ENCODE results near the gene TCF7L1.
A peak's percentile ranks its signal among the peaks of the same experiment; 100 is the strongest.

TCF7L1 gene

DNA sequence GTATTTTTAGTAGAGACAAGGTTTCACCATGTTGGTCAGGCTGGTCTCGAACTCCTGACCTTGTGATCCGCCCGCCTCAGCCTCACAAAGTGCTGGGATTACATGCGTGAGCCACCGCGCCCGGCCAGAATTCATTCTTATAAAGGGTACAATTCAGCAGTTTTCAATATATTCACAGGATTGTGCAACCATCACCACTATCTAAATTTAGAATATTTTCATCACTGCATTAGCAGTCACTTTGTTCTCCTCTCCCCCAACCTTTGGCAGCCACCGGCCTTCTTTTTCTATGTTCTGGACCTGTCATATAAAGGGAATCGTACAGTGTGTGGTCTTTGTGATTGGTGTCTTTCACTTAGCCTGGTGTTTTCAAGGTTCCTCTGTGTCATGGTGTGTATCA lies 40.7 kb downstream of the TCF7L1 start:
- Histone ChIP-seq H3K36me3 (ENCODE audit: control insufficient read depth, insufficient read depth, low read length) (no peaks in the 10 kb centered on the region), H3K9me3 (ENCODE audit: control insufficient read depth, low read length) (no peaks in the 10 kb centered on the region), H3K27me3 (ENCODE audit: control insufficient read depth, insufficient read depth, low read length, poor library complexity, severe bottlenecking) (no peaks in the 10 kb centered on the region), H3K4me3 (ENCODE audit: insufficient read depth, low read depth, low read length) (no peak overlapping the region), H3K4me1 (ENCODE audit: control insufficient read depth, insufficient read depth, low read length) (peaks cover 31% of the 10 kb centered on the region), H3K27ac (ENCODE audit: insufficient read depth, low read depth, low read length, poor library complexity, severe bottlenecking) (no peak overlapping the region)
- WGBS, 2 experiments = 94 to 97% methylated on average over 9 of the region's 9 CpGs

DNA sequence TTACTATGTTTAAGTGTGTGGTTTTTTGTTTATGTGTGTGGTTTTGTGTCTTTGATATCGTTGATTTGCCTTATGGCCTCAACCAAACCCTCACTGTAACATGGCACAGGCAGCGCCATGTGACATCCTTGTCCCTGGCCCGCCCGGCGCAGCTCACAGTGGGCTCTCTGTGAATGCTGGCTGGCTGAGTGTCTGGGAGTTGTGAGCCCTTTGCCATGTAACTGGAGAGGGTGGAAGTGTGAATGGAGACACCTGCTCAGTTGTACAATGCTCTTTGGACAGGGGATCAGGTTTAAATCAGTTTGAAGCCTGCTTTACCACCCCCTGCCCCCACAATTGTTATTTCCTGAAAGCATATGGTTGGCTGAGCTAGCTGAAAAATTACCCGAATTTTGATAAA lies 41.8 kb downstream of the TCF7L1 start:
- H3K9me3 ChIP-seq (ENCODE audit: control insufficient read depth, low read length) = no peaks in the 10 kb centered on the region
- H3K4me3 ChIP-seq (ENCODE audit: insufficient read depth, low read depth, low read length) = no peak overlapping the region
- no peaks in the 10 kb centered on the region for H3K36me3 ChIP-seq (ENCODE audit: control insufficient read depth, insufficient read depth, low read length)
- peak overlapping the region; percentile 52 for H3K27ac ChIP-seq (ENCODE audit: insufficient read depth, low read depth, low read length, poor library complexity, severe bottlenecking)
- H3K4me1 ChIP-seq (ENCODE audit: control insufficient read depth, insufficient read depth, low read length) = peaks cover 40% of the 10 kb centered on the region
- 87 to 92% methylated on average over 6 of the region's 6 CpGs for WGBS, 2 experiments
- no peaks in the 10 kb centered on the region for H3K27me3 ChIP-seq (ENCODE audit: control insufficient read depth, insufficient read depth, low read length, poor library complexity, severe bottlenecking)

DNA sequence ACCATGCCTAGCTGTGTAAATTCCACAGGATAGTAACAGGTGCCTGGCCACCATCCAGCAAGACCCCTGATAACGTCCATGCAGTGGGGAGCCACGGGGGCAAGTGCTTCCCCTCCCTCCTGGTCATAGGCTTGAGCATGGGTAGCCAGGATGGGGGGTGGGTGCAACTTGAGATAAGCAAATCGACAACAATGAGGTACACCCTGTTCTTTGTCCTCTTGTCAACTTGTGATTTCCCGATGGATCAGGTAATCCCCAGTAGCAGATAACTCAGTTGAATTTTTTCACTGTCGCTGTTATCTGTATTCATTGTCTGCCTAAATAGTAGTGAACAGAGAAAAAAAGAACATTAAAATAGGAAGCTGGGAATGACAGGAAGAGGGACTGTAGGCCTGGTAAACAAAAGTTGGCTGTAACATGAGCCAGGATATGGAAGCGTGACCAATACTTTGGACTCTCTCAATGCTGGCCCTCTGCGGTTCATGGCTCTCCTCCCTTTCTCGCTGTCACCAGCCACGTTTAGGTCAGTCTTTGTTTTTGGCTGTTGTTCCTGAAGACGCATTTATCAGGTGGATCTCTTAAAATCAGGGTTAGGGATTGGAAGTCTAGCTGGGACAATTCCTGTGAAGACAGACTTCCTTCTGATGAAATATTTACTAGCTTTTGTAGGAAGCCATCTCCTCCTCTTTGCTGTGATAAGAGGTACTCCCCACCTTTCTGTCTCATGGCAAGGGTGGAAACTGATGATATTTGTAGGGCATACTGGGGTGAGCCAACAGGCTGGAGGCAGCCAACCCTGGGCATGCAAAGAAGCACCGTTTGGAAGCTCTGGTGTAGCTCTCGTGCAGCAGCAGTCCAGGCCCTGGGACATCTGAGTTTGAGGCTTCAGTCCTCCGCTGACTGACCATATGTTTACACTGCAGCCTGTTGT lies 42.4 kb downstream of the TCF7L1 start:
- 55 to 57% methylated on average over 13 of the region's 13 CpGs for WGBS, 2 experiments
- peak overlapping the region; percentile 52 for H3K27ac ChIP-seq (ENCODE audit: insufficient read depth, low read depth, low read length, poor library complexity, severe bottlenecking)
- no peaks in the 10 kb centered on the region for H3K36me3 ChIP-seq (ENCODE audit: control insufficient read depth, insufficient read depth, low read length)
- no peaks in the 10 kb centered on the region for H3K9me3 ChIP-seq (ENCODE audit: control insufficient read depth, low read length)
- H3K4me1 ChIP-seq (ENCODE audit: control insufficient read depth, insufficient read depth, low read length) = peaks cover 46% of the 10 kb centered on the region
- no peak overlapping the region for H3K4me3 ChIP-seq (ENCODE audit: insufficient read depth, low read depth, low read length)
- H3K27me3 ChIP-seq (ENCODE audit: control insufficient read depth, insufficient read depth, low read length, poor library complexity, severe bottlenecking) = no peaks in the 10 kb centered on the region

DNA sequence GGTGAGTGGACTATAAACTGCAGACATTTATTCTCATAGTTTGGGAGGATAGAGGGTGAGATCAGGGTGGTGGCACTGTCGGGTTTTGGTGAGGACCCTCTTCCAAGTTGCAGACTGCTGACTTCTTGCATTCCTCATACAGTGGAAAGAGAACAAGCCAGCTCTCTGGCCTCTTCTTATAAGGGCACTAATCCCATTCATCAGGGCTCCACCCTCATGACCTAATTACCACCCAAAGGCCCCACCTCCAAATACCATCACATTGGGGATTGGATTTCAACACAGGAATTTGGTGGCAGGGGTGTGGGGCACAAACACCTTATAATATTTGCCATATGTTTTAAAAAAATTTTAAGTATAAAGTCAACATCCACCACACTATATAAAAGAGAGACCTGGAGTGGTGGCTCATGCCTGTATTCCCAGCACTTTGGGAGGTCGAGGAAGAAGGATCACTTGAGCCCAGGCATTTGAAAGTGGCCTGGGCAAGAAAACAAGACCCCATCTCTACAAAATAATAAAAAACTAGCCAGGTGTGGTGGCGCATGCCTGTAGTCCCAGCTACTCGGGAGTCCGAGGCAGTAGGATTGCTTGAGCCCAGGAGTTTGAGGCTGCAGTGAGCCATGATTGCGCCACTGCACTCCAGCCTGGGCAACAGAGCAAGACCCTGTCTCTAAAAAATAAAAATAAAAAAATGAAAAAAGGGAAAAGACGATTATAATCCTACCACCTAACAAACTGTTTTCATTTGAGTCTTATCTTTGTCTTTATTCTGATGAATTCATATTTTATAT lies 44.0 kb downstream of the TCF7L1 start:
- Histone ChIP-seq H3K27me3 (ENCODE audit: control insufficient read depth, insufficient read depth, low read length, poor library complexity, severe bottlenecking) (no peaks in the 10 kb centered on the region), H3K4me3 (ENCODE audit: insufficient read depth, low read depth, low read length) (no peak overlapping the region), H3K4me1 (ENCODE audit: control insufficient read depth, insufficient read depth, low read length) (peaks cover 56% of the 10 kb centered on the region), H3K36me3 (ENCODE audit: control insufficient read depth, insufficient read depth, low read length) (no peaks in the 10 kb centered on the region), H3K9me3 (ENCODE audit: control insufficient read depth, low read length) (no peaks in the 10 kb centered on the region), H3K27ac (ENCODE audit: insufficient read depth, low read depth, low read length, poor library complexity, severe bottlenecking) (no peak overlapping the region)
- WGBS, 2 experiments = 95 to 97% methylated on average over 5 to 6 of the region's 7 CpGs

DNA sequence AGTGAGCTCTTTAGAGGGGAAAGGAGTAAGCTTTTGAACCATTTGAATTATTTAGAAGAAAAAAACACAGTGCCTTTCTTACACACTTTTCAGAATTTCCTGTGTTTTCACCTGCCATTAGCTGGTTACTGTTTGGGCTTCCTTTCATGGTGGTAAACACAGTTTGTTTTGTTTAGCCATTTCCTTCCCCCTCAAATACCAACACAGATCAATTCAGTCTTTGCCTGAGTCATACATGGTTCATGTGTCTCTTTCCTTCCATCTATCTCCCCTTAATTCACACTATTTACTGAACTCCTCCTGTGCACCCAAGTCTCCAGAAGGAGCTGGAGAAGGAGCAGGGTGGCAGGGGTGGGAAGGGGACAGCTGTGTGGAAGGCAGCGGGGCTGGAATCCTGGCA lies 45.0 kb downstream of the TCF7L1 start:
- H3K27me3 ChIP-seq (ENCODE audit: control insufficient read depth, insufficient read depth, low read length, poor library complexity, severe bottlenecking) = no peaks in the 10 kb centered on the region
- WGBS, 2 experiments = 98 to 100% methylated on average over 1 of the region's 1 CpG
- no peak overlapping the region for H3K27ac ChIP-seq (ENCODE audit: insufficient read depth, low read depth, low read length, poor library complexity, severe bottlenecking)
- H3K36me3 ChIP-seq (ENCODE audit: control insufficient read depth, insufficient read depth, low read length) = no peaks in the 10 kb centered on the region
- H3K4me3 ChIP-seq (ENCODE audit: insufficient read depth, low read depth, low read length) = no peak overlapping the region
- peaks cover 56% of the 10 kb centered on the region for H3K4me1 ChIP-seq (ENCODE audit: control insufficient read depth, insufficient read depth, low read length)
- H3K9me3 ChIP-seq (ENCODE audit: control insufficient read depth, low read length) = no peaks in the 10 kb centered on the region

DNA sequence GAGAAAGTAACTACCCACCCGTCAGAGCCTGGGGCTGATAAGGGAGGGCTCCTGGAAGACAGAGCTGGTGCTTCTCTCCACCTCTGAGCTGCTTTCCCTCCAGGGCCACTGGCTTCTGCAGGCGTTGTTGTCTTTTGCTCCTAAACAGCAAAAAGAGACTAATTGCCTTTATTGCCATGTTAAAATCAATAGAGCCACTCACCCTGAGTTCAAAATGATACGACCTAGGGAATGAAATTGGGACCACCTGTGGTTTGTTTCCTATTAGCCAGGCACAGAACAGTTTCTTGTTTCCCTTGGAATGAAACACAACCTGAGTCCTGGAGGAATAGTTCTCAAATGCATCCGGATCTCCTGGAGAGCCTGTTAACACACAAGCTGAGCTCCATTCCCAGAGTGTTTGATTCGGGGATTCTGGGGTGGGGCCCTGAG lies 45.8 kb downstream of the TCF7L1 start:
- H3K4me3 ChIP-seq (ENCODE audit: insufficient read depth, low read depth, low read length) = no peak overlapping the region
- H3K27ac ChIP-seq (ENCODE audit: insufficient read depth, low read depth, low read length, poor library complexity, severe bottlenecking) = no peak overlapping the region
- peaks cover 56% of the 10 kb centered on the region for H3K4me1 ChIP-seq (ENCODE audit: control insufficient read depth, insufficient read depth, low read length)
- H3K27me3 ChIP-seq (ENCODE audit: control insufficient read depth, insufficient read depth, low read length, poor library complexity, severe bottlenecking) = no peaks in the 10 kb centered on the region
- WGBS, 2 experiments = 32 to 35% methylated on average over 5 of the region's 5 CpGs
- H3K9me3 ChIP-seq (ENCODE audit: control insufficient read depth, low read length) = no peaks in the 10 kb centered on the region
- H3K36me3 ChIP-seq (ENCODE audit: control insufficient read depth, insufficient read depth, low read length) = no peaks in the 10 kb centered on the region

DNA sequence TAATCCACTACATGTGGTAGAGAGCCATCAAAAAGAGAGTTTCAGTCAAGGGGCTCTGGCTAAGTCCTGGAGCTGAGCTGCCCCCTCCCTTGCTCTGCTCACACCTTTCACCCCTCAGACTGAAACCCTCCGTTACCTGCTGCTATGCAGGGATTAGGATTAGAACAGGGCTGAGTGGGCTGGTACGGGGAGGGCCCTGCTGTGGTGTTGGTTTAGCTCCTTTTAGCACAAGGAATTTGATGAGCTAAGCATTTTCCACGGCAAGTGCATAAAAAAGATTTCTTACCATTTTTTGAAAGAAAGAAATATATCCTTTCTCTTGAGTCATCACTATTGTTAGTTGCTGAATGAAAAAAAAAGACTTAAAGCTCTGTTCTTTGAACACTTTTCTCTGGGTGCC lies 46.3 kb downstream of the TCF7L1 start:
- Histone ChIP-seq H3K27ac (ENCODE audit: insufficient read depth, low read depth, low read length, poor library complexity, severe bottlenecking) (no peak overlapping the region), H3K4me3 (ENCODE audit: insufficient read depth, low read depth, low read length) (no peak overlapping the region), H3K36me3 (ENCODE audit: control insufficient read depth, insufficient read depth, low read length) (no peaks in the 10 kb centered on the region), H3K27me3 (ENCODE audit: control insufficient read depth, insufficient read depth, low read length, poor library complexity, severe bottlenecking) (no peaks in the 10 kb centered on the region), H3K9me3 (ENCODE audit: control insufficient read depth, low read length) (no peaks in the 10 kb centered on the region), H3K4me1 (ENCODE audit: control insufficient read depth, insufficient read depth, low read length) (peaks cover 54% of the 10 kb centered on the region)
- WGBS, 2 experiments = 27 to 69% methylated on average over 2 to 3 of the region's 3 CpGs

DNA sequence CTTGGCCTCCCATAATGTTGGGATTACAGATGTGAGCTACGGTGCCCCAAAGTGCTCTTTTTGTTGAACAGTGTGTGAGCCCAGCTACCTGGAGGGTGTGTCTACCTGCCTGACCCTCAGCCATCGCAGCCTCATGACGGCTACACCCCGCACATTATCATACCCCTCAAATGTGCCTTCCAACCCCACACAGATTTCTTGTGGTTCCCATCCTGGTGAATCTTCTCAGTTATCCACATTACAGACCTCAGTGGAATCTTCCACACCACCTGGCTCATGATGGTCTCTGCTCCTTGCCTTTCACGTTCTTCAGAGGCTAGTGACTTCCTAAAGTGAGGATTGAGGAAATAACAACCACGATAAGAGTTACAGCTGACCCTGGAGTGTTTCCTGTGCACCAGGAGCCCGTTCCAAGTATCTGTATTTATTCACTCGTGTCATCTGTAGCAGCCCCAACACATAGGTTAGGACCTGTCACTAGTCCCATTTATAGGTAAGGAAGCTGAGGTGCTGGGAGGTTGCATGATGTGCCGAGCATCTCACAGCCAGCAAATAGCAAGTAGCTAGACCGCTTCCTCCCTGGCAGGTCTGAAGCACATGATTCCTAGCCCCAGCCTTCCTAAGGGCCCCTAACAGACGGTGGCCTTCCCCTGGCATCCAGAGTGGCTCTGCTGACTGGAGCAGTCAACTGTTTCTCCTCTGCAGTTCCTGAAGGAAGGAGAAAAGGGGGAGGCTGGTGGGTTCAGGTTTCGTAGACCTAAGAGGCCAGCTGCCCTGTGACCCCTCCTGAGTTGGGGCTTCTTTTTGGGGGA lies 47.3 kb downstream of the TCF7L1 start:
- no peak overlapping the region for H3K27ac ChIP-seq (ENCODE audit: insufficient read depth, low read depth, low read length, poor library complexity, severe bottlenecking)
- peaks cover 44% of the 10 kb centered on the region for H3K4me1 ChIP-seq (ENCODE audit: control insufficient read depth, insufficient read depth, low read length)
- no peaks in the 10 kb centered on the region for H3K9me3 ChIP-seq (ENCODE audit: control insufficient read depth, low read length)
- WGBS, 2 experiments = 88 to 92% methylated on average over 12 of the region's 12 CpGs
- H3K36me3 ChIP-seq (ENCODE audit: control insufficient read depth, insufficient read depth, low read length) = no peaks in the 10 kb centered on the region
- no peaks in the 10 kb centered on the region for H3K27me3 ChIP-seq (ENCODE audit: control insufficient read depth, insufficient read depth, low read length, poor library complexity, severe bottlenecking)
- no peak overlapping the region for H3K4me3 ChIP-seq (ENCODE audit: insufficient read depth, low read depth, low read length)

DNA sequence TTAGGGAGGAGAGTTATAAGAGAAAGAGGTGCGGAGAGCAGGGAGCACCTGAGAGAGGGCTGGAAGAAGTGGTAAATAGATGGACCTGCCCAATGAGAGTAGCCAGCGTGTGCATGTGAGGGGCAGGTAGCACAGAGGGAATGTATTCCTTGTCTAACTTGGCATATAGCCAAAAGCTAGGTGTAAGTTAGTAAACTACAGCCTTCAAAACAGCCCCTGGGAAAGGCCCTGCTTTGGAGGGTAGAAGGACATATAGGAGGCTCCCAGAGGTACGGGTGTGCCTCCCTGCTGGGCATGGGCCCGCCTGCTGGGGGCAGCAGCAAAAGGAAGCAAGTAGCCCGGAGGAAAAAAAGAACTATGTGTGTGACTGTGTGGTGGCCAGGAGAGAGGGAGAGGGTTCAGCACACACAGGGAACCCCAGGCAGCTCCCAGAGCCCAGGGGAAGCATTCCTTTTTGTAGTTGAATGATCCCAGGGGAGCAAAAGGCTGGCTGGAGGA lies 48.0 kb downstream of the TCF7L1 start:
- Histone ChIP-seq H3K9me3 (ENCODE audit: control insufficient read depth, low read length) (no peaks in the 10 kb centered on the region), H3K27me3 (ENCODE audit: control insufficient read depth, insufficient read depth, low read length, poor library complexity, severe bottlenecking) (no peaks in the 10 kb centered on the region), H3K27ac (ENCODE audit: insufficient read depth, low read depth, low read length, poor library complexity, severe bottlenecking) (no peak overlapping the region), H3K4me3 (ENCODE audit: insufficient read depth, low read depth, low read length) (no peak overlapping the region), H3K36me3 (ENCODE audit: control insufficient read depth, insufficient read depth, low read length) (no peaks in the 10 kb centered on the region), H3K4me1 (ENCODE audit: control insufficient read depth, insufficient read depth, low read length) (peaks cover 37% of the 10 kb centered on the region)
- 54 to 58% methylated on average over 5 of the region's 5 CpGs for WGBS, 2 experiments

Data from ectodermal cell (in vitro differentiated cells).